ENCODE results near the gene SMYD1.

SMYD1 gene

DNA sequence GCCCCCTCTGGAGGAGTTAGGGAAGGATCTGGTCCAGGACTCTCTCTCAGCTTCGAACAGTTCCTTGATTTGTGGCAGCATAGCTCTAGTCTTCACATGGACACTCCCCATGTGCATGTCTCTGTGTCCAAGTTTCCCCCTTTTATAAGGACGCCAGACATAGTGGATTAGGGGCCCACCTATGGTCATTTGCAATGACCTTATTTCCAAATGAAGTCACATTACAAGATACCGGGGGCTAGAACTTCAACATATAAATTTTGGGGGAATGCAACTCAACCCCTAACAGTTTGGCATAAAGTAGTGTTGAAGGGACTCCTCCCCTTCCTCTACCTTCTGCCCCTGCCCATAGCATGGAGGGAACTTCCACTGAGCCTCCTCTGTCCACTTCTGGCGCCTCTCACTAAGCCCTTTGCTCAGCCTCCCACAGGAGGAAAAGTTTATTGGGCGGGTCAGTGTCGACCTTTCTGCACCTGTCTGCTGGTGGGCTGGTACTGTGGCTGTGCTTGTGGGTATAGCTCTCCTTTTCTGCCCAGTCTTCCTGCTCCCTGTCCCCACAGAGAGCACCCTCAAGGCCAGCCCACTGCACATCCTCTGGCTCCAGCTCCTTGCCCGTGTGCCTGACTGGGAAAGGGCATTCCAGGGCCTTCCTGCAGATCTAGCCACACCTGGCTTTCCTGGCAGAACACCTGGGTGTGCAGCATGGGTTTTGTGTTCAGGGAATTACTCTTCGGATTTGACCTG lies 54.7 kb downstream of the SMYD1 start:
- Histone ChIP-seq H3K4me3 (ENCODE audit: low read depth, low read length) (no peak overlapping the region), H3K27ac (no peak overlapping the region), H3K36me3 (replicated peaks) (no peaks in the 10 kb centered on the region), H3K27me3 (replicated peaks) (no peaks in the 10 kb centered on the region)
- in situ Hi-C loops (cut with HindIII; ENCODE audit: low pct_ligation_motif_present, low sequenced_read_pairs): no loop called here
- DNase-seq: no peak
- no peak for TF ChIP-seq CTCF (IDR thresholded peaks at IDR 0.05; ENCODE audit: low read depth, low read length, missing control alignments)

- Histone ChIP-seq H3K4me3 (ENCODE audit: low read depth, low read length) (no peak overlapping the region), H3K27ac (no peak overlapping the region), H3K27me3 (replicated peaks) (no peaks in the 10 kb centered on the region), H3K36me3 (replicated peaks) (no peaks in the 10 kb centered on the region)
- in situ Hi-C loops (cut with HindIII; ENCODE audit: low pct_ligation_motif_present, low sequenced_read_pairs): no loop called here
- DNase-seq: no peak
- no peak for TF ChIP-seq CTCF (IDR thresholded peaks at IDR 0.05; ENCODE audit: low read depth, low read length, missing control alignments)
These were observed 55.7 kb downstream of the SMYD1 start for GRCh38 chr2:88123164-88123974.

- Histone ChIP-seq H3K27ac (no peak overlapping the region), H3K36me3 (replicated peaks) (no peaks in the 10 kb centered on the region), H3K27me3 (replicated peaks) (no peaks in the 10 kb centered on the region), H3K4me3 (ENCODE audit: low read depth, low read length) (no peak overlapping the region)
- TF ChIP-seq CTCF (IDR thresholded peaks at IDR 0.05; ENCODE audit: low read depth, low read length, missing control alignments): no peak
- no peak for DNase-seq
- in situ Hi-C loops (cut with HindIII; ENCODE audit: low pct_ligation_motif_present, low sequenced_read_pairs): no loop called here
These were observed 56.6 kb downstream of the SMYD1 start for GRCh38 chr2:88123975-88124917.

- Histone ChIP-seq H3K27ac (no peak overlapping the region), H3K4me3 (ENCODE audit: low read depth, low read length) (no peak overlapping the region), H3K27me3 (replicated peaks) (no peaks in the 10 kb centered on the region), H3K36me3 (replicated peaks) (no peaks in the 10 kb centered on the region)
- in situ Hi-C loops (cut with HindIII; ENCODE audit: low pct_ligation_motif_present, low sequenced_read_pairs): no loop called here
- TF ChIP-seq CTCF (IDR thresholded peaks at IDR 0.05; ENCODE audit: low read depth, low read length, missing control alignments): no peak
- no peak for DNase-seq
These were observed 57.8 kb downstream of the SMYD1 start for GRCh38 chr2:88125344-88125923.

DNA sequence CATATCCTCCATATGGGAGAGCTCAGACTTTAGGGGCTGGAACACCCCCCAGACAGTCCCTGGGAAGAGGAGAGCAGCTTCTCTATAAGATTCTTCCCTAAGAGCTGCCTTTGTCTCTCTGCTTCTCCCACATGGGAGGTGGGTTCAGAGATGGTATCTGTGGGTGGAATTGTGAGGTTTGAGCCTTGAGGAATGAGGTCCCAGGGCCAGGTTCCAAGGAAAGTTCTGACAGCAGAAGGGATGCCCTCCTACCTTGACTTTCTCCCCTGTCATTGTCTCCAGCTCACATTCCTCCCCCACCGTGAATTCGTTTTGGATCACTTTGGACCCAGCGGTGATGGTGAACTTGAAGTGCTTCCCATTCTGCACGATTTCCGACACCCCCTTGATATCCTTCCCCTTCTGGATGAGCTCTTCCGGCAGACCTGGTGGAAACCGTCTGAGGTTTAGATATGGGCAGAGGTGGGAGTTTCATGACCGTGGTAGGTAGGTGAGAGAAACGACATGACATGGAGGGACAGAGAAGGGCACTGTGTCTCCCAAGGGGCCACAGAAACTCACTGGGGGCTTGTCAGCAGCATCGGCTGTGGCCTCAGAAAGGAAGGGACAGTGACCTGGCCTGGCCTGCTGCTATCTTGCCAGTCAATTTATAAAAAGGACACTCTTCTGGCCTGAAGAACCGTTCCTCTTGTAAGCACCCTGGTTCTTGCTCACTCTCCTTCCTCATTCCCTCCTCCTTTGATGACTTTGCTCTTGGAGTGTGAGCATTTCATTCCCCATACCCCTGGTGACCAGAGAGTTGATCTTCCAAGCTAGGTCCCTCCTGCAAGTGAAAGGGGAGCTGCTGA lies 58.5 kb downstream of the SMYD1 start:
- DNase-seq: no peak
- Histone ChIP-seq H3K36me3 (replicated peaks) (no peaks in the 10 kb centered on the region), H3K27ac (no peak overlapping the region), H3K4me3 (ENCODE audit: low read depth, low read length) (no peak overlapping the region), H3K27me3 (replicated peaks) (no peaks in the 10 kb centered on the region)
- in situ Hi-C loops (cut with HindIII; ENCODE audit: low pct_ligation_motif_present, low sequenced_read_pairs): no loop called here
- no peak for TF ChIP-seq CTCF (IDR thresholded peaks at IDR 0.05; ENCODE audit: low read depth, low read length, missing control alignments)
